GM19397 (cell line): ENCODE data around the gene TMEM170A.
A peak's percentile ranks its signal among the peaks of the same experiment; 100 is the strongest.
"Not testable (repeated sequence)": the region's sequence is repeated elsewhere in the genome, so short reads cannot be mapped to it uniquely, and the experiment has no call there.

Experiments used
- ATAC-seq: cut with Tn5 transposase; IDR thresholded peaks from one replicate; pipeline ENCODE4 v1.9.1; 2021; ENCODE audit warnings: mild to moderate bottlenecking, moderate library complexity; ENCODE audit not compliant: unreplicated experiment

The TMEM170A gene

DNA sequence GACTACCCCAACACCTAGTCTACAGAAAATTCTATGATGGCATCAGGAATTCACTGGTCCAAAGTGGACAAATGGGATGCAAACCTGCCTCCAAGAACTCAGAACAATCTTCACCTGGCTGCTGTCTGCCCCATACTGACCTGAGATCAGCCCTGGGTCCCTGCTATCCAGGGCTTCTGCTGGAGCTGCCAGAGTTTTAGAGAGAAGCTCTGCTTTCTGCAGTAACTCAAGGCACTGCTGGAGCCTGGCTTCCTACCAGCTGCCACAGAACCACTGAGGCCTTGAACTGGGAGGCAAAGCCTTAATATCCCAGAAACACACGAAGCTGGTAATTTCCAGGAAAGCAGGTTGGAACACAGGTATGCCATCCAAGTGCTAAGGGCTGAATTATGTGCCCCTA is 7.5 kb downstream of the TMEM170A start:
- no peak for ATAC-seq

DNA sequence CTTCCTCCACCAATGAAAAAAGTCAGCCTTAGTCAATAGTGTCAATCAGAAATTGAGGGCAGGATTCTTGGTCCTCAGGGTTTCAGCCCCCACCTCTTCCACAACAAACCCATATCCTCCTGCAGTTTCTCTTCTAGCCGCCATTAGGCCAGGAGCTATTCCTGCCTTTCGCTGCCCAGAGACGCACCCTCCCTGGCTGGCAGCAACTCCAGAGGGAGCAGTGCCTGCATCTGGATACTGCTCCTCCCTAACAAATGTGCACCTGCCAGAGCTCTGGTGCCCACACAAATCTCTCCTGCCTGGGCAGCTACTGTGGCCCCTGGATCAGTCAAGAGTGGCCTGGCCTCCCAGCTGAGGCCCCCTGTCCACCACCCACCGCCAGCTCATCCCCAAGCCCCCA is 8.0 kb downstream of the TMEM170A start:
- ATAC-seq: not testable (repeated sequence)

DNA sequence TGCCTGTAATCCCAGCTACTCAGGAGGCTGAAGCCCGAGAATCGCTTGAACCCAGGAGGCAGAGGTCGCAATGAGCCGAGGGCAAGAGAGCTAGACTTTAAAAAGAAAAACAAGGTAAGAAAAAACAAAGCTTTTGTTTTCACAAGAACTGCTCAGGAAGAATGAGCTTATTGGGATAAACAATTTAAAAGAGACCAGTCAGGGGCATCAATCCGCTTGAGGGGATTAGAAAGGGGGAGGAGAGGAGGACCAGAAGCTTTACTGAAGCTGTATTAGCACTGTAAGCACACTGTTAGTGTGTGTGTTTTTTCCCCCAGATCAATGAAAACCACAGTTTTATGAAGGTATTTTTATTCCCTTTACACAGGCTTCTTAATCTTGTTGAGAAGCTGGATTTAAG is 8.8 kb downstream of the TMEM170A start:
- no peak for ATAC-seq

DNA sequence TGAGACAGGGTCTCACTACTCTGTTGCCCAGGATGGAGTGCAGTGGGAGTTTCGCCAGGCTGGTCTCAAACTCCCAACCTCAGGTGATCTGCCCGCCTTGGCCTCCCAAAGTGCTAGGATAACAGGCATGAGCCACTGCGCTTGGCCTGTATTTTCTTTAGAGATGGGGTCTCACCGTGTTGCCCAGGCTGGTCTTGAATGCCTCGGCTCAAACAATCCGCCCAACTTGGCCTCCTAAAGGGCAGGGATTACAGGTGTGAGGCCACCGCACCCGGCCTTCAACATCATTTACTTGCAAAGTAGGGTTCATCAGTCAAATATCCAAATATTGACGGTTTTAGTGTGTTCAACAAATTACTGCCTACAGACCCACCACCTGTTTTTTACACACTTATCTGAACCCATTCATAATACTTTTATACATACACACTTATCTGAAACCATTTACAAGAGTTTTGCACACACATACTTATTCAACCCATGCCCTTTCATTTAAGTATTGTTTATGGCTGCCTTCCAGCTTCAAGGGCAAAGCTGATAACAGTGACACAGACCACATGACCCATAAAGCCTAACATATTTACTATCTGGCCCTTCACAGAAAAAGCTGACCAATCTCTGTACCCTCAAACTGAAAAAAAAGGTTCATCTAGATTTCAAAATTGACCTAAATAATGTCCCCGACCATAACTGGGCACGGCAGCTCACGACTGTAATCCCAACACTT is 11.9 kb downstream of the TMEM170A start:
- no peak for ATAC-seq

DNA sequence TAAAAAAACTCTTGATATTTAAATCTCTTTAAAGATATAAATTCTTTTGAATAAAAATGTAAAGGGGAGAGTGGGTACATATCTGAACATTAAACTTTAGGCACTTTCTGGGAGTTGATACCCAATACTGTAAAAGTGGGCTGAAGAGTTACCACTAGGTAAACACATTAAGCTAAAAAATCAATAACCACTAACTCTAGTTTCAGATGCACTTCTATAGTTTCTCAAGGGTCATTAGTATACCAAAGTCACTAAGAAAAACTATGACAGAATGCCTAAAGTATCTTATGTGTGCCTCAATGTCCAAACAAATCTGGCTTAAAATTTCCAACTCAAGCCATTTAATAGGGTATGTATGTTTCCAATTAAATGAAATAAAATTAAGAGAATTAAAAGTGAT is 18.1 kb downstream of the TMEM170A start:
- ATAC-seq: no peak

DNA sequence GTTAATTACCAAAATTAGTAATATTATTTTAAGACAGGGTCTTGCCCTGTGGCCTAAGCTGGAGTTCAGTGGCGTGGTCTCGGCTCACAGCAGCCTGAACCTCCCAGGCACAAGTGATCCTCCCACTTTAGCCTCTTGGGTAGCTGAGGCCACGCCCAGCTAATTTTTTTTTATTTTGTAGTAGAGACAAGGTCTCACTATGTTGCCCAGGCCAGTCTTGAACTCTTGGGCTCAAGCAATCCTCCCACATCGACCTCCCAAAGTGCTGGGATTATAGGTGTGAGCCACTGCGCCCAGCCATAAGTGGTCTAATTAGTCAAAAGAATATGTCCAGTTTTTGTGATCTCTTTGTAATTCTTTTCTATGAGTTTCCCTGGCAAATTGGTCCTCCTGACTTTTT is 19.2 kb downstream of the TMEM170A start:
- ATAC-seq: no peak

DNA sequence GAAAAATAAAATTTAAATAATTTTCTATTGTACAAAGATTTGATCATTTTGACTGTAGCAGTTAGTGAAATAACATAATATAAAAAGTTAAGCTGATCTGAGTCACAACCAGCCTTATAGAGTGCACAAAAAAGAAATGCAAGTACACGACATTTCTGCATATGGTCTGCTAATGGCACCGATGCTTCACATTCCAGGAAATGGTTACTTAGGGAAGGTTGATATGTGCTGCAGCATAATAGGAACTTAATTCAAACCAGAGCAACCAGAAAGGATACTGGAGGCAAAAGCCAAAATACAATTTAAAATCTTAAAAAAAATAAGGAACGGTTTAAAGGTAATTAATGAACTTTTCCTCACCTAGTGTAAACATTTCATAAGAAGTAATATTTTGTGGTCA is 21.2 kb downstream of the TMEM170A start:
- ATAC-seq: no peak

DNA sequence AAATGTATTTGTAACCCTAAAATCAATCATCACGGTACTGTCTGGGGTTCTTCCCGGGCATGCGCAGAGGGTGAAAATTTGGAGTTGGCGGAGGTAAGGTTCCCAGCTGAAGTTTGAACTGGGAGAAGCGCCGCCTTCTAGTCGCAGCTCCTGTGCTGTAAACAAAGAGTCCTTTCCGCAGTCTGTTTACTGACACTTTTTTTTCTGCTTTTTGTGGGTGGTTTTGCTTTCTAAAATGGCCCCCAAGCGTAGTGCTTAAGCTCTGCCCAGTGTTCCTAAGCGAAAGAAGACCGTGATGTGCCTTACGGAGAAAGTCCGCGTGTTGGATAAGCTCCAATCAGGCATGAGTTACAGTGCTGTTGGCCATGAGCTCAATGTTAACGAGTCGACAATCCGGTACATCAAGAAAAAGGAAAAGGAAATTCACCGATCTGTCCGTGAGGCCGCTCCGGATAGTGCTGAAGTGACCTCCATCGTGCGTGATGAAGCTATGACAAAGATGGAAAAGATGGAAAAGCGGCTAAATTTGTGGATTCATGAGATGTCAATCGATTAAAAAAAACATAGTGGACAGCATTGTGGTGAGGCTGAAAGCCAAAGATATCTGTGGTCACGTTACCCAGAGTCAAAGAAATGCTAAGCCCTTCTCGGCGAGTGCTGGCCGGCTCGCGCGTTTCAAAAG is 30.6 kb downstream of the TMEM170A start:
- ATAC-seq: peak; percentile 64

DNA sequence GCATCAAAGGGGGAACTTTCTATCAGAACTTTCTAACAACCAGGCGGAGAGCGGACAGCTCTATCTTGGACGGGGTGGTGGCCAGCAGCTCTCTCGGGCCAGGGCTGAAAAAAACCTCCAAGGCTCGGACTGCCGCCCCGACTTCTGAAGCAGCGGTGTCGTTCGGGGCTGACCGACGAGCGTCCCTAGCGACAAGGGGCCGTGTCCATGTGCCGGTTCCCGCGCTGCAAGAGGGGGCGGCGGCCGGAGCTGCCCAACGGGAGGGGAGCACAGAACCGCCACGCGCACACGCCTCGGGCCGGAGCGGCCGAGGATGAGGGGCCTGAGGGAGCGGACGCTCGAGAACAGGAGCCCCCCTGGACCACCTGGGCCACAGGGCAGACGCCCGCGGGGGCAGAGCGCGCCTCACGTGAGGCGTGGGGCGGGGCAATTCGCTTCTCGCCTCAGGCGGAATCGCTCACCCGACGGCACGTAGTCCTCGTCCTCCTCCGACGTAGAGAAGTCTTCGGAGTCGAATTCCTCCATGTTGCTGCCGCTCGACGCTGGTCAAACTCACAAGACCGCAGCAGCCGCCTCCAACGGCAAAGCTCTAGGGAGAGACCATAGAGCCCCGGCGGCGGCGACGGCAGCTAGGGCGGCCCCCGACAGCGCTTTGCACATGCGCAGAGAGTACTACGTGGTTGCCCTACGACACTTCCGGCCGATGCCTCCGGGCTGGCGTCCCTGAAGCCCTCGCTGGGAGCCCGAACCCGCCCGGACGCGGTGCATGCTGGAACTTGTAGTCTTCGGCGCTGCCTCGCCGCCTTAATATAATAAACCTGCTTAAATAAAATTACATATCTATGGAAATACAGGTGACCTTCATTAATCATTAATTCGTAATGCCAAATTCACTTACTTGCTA is 31.4 kb downstream of the TMEM170A start, which contains the start of gene CFDP1:
TSS of gene CFDP1 (minus strand) at position 676 of the 904 bp plus-strand sequence. CDS start at position 525, 151 bp downstream.
- ATAC-seq: peak; percentile 96

DNA sequence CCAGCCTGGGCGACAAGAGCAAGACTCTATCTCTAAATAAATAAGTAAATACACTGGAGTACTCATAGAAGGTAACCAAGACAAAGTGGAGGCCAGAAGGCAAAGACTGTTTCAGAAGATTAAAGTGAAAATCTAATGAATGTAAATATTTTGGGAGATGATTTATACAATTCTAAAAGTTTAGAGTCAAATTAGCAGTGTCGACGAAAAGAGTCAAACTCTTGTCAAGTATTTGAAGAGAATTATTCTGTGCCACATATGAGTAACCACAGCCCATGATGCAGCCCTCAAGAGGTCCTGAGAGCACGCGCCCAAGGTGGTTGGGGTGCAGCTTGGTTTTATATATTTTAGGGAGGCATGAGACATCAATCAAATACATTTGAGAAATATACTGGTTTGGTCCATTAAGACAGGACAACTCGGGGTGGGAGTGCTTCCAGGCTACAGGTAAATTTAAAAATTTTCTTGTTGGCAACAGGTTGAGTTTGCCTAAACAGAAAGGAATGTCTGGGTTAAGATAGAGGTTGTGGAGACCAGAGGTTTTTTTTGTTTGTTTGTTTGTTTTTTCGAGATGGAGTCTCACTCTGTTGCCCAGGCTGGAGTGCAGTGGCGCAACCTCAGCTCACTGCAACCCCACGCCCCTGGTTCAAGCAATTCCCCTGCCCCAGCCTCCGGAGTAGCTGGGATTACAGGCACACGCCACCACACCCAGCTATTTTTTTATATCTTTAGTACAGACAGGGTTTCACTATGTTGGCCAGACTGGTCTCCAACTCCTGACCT is 34.7 kb downstream of the TMEM170A start:
- ATAC-seq: no peak

DNA sequence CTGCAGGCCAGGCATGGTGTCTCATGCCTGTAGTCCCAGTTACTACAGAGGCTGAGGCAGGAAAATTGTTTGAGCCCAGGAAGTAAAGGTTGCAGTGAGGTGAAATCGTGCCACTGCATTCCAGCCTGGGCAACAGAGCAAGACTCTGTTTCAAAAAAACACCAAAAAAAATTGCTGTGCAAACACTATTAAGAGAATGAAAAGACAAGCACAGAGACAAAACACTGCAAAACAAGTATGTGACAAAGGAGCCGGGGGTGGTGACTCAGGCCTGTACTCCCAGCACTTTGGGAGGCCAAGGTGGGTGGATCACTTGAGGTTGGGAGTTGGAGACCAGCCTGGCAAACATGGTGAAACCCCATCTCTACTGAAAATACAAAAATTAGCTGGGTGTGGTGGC is 38.0 kb downstream of the TMEM170A start:
- ATAC-seq: not testable (repeated sequence)

DNA sequence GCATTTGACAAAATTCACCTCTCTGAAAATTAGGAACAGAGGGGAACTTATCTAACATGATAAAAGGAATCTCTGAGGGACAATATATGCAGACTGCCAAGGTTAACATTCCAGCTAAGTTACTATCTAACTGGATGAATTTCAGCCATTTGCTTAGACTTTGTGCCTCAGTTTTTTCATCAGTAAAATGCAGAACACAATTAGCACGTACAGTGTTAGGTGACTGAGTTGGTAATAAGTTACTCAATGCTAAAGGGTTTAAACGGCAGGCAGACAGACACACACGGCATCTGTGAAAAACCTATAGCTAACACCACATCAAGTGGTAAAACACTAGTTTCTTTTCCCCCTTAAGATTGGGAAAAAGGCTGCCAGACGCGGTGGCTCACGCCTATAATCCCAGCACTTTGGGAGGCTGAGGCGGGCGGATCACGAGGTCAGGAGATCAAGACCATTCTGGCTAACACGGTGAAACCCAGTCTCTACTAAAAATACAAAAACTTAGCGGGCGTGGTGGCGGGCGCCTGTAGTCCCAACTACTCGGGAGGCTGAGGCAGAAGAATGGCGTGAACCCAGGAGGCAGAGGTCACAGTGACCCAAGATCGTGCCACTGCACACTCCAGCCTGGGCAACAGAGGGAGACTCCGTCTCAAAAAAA is 40.3 kb downstream of the TMEM170A start:
- ATAC-seq: not testable (repeated sequence)

DNA sequence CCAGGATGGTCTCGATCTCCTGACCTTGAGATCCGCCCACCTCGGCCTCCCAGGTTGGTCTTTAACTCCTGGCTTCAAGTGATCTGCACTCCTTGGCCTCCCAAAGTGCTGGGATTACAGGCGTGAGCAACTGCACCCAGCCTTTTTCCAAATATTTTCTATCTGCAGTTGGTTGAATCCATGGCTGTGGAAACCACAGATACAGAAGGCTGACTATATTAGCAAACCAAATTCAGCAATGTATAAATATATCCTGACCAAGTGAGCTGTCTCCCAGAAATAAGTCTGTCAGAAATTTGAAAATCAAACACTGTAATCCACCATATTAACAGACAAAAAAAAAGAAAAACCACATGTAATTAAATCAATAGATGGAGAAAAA is 40.8 kb downstream of the TMEM170A start:
- no peak for ATAC-seq

DNA sequence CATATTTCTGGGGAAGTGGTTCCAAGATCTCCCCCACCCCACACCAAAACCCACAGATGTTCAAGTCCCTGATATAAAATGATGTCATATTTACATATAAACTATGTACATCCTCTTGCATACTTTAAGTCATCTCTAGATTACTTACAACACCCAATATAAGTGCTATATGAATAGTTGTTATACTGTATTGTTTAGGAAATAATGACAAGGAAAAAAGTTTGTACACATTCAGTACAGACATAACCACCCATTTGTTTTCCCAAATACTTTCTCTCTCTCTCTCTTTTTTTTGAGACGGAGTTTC is 42.7 kb downstream of the TMEM170A start:
- ATAC-seq: no peak

DNA sequence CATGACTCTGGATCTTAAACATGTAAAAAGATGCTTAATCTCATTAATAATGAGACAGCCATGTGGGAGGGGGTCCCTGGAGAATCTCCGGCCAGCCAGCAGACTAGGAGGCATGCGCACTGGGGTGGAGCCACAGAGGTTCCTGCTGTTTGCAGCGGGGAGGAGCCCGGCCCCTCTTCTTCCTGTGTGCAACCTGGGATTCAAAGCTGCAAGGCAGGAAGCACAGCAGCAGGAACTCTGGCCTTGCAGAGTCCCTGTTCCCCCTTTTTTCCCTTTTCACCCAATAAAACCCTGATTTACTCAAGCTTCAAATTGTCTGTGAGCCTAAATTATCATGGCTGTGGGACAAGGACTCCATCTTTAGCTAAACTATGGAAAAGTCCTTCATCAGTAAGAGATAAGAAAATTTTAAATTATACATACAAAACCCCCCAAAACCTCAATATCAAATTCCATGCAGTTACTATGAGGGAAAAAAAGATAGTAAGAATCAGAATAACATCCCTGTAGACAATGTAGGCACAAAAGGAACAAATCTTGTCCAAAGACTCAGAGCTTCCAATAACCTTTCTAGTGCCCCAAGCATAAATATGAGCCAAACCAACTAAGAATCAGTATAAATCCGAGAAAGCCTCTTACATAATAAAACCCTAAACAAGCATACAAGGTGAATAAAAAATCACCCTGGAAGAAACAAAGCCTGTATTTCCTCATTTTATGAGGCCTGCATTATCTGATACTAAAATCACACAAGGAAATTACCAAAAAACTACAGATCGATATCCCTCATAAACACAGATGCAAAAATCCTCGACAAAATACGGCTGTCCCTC is 43.3 kb downstream of the TMEM170A start:
- ATAC-seq: peak; percentile 83

DNA sequence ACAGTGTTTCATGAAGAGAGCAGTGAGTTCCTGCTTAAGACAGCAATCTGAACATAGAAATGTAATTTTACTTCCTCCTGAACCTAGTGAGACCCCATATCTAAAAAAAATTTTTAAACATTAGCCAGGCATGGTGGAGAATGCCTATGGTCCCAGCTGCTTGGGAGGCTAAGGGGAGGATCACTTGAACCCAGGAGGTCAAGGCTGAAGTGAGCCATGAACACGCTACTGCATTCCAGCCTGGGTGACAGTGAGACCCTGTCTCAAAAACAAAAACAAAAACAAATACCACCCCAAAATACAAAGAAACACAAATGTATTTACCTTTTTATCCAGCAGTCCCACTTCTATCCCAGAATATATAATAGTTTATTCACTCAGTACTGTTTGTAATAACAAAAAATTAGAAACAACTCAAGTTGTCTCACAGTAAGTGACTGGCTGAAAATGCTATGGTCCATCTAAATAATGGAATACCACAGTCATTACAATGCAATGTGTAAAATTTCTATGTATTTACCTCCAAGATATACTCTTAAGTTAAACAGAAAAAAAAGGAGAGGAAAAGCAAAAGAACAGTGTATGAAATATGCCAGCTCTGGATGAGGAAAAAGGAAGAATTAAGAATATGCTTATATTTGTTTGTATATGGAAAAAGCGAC is 47.5 kb downstream of the TMEM170A start:
- no peak for ATAC-seq

DNA sequence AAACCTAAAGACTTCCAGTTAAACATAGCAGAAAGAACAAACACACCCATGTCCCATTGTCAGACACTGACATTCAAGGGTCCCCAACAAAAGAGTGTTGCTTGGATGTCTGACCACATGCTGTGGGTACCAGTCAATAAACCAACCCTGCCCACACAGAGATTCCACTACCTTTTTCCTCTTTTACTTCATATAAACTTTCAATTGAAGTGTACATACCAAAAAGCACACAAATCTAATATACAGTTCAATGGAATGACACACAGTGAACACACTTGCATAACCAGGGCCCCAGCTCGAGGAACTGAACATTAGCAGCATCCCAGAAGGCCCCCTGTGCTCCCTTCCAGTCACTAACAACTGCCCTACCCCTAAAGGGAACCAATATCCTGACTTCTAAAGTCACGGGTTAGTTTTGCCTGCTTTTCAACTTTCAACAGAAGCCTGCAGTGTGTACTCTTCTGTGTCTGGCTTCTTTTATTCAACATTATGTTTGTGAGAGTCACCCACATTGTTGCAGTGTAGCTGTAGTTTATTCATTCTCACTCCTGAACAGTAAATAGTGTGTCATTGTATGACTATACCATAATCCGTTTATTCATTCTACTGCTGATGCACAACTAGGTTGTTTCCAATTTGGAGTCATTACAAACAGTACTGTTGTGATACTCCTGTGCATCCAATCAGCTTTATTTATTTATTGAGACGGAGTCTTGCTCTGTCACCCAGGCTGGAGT is 49.2 kb downstream of the TMEM170A start:
- no peak for ATAC-seq

DNA sequence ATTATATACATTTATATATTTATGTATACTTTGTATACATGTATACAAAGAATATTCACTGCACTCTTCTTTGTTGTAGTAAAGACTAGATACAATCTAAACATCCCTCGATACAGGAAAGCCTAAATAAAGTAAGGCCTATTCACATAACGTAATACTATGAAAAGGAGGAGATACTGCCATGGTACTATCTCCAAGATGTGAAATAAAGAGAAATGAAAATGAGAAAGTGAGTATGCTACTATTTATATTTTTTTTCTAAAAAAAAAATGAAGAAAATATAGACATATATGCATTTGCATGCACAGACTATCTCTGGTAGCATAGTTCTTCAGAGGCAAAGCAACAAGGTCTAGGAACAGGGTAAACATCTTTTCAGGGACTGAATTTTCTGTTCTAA is 50.5 kb downstream of the TMEM170A start:
- no peak for ATAC-seq
